ENCODE measurements around the gene SLFN13.

- TF ChIP-seq ISL1 (CRISPR knock-in tag; IDR thresholded peaks at IDR 0.05) (no peak), PATZ1 (CRISPR knock-in tag; IDR thresholded peaks at IDR 0.05; ENCODE audit: borderline replicate concordance) (no peak), CREB5 (CRISPR knock-in tag; IDR thresholded peaks at IDR 0.05; ENCODE audit: low read depth) (no peak), TSHZ2 (CRISPR knock-in tag; IDR thresholded peaks at IDR 0.05) (no peak)
Observed at GRCh38 chr17:35416659-35417058, 31.9 kb downstream of the SLFN13 start.
